GM19043 (cell line): Measurements from ENCODE around the gene RAB3A.
"Not testable (repeated sequence)": the region's sequence is repeated elsewhere in the genome, so short reads cannot be mapped to it uniquely, and the experiment has no call there.

Source experiments
- ATAC-seq: cut with Tn5 transposase; IDR thresholded peaks from one replicate; pipeline ENCODE4 v1.9.1; 2021; ENCODE audit warnings: low read depth; ENCODE audit not compliant: unreplicated experiment

Gene RAB3A

GRCh38 chr19:18171605-18172327, 32.1 kb downstream of the RAB3A start:
- ATAC-seq: no peak

- ATAC-seq: no peak
Measured at GRCh38 chr19:18170714-18171255, 33.1 kb downstream of the RAB3A start.

- ATAC-seq: no peak
Measured at GRCh38 chr19:18168673-18169381, 35.0 kb downstream of the RAB3A start.

GRCh38 chr19:18167975-18168645, 35.7 kb downstream of the RAB3A start:
- ATAC-seq: no peak

GRCh38 chr19:18167011-18167410, 36.8 kb downstream of the RAB3A start:
- ATAC-seq: no peak

- ATAC-seq: no peak
Measured at GRCh38 chr19:18165794-18166544, 37.9 kb downstream of the RAB3A start.

- ATAC-seq: no peak
Measured at GRCh38 chr19:18164072-18164471, 39.8 kb downstream of the RAB3A start.

GRCh38 chr19:18161636-18162002, 42.2 kb downstream of the RAB3A start:
- no peak for ATAC-seq

GRCh38 chr19:18160971-18161635, 42.7 kb downstream of the RAB3A start:
- ATAC-seq: no peak

- ATAC-seq: no peak
Measured at GRCh38 chr19:18160493-18160970, 43.3 kb downstream of the RAB3A start.

- no peak for ATAC-seq
Measured at GRCh38 chr19:18159810-18160209, 44.0 kb downstream of the RAB3A start.

- not testable (repeated sequence) for ATAC-seq
Measured at GRCh38 chr19:18159059-18159616, 44.7 kb downstream of the RAB3A start.

- no peak for ATAC-seq
Measured at GRCh38 chr19:18158467-18158866, 45.4 kb downstream of the RAB3A start.

- ATAC-seq: no peak
Measured at GRCh38 chr19:18157465-18158063, 46.3 kb downstream of the RAB3A start.

GRCh38 chr19:18156841-18157464, 46.9 kb downstream of the RAB3A start:
- ATAC-seq: no peak

GRCh38 chr19:18156268-18156667, 47.6 kb downstream of the RAB3A start:
- ATAC-seq: no peak

GRCh38 chr19:18155095-18156087, 48.5 kb downstream of the RAB3A start:
- ATAC-seq: no peak
